Osteoblast (primary cell): ENCODE data around the gene VEZF1. TPM values are rescaled to one million over a fixed set of nuclear protein-coding genes. Genes with fewer than 3 reads are reported as not detected.

Experiments used
- DNase-seq: peaks from one replicate; pipeline ENCODE4 v3.0.0; 2011; ENCODE audit warnings: low spot score, mixed read lengths; ENCODE audit not compliant: insufficient read length; ENCODE audit errors: missing footprints
- H2AFZ ChIP-seq: 2 replicates; pipeline ENCODE4 v1.6.0; 2011; ENCODE audit warnings: mild to moderate bottlenecking, low read length
- H3K27ac ChIP-seq: 2 replicates; pipeline ENCODE4 v1.5.1; 2011; ENCODE audit warnings: mild to moderate bottlenecking, low read depth, low read length, moderate library complexity
- H3K27me3 ChIP-seq: 2 replicates; pipeline ENCODE4 v1.6.0; 2012; ENCODE audit warnings: mild to moderate bottlenecking, control low read depth, inconsistent platforms, low read length, moderate library complexity; ENCODE audit not compliant: insufficient read depth
- H3K36me3 ChIP-seq: 2 replicates; pipeline ENCODE4 v1.5.1; 2011; ENCODE audit warnings: mild to moderate bottlenecking, low read length, control low read depth, moderate library complexity; ENCODE audit not compliant: insufficient read depth
- H3K4me1 ChIP-seq: 2 replicates; pipeline ENCODE4 v1.5.1; 2011; ENCODE audit warnings: mild to moderate bottlenecking, low read length, control low read depth, moderate library complexity; ENCODE audit not compliant: insufficient read depth
- H3K4me2 ChIP-seq: 2 replicates; pipeline ENCODE4 v1.6.0; 2011; ENCODE audit warnings: mild to moderate bottlenecking, low read length; ENCODE audit not compliant: insufficient read depth
- H3K4me3 ChIP-seq: fragments of 200-600 bp; sonication (generic); 3 replicates; pipeline ENCODE4 v1.5.1; 2012; ENCODE audit warnings: mild to moderate bottlenecking, low read length, inconsistent platforms; ENCODE audit not compliant: insufficient read depth
- H3K79me2 ChIP-seq: 2 replicates; pipeline ENCODE4 v1.6.0; 2012; ENCODE audit warnings: mild to moderate bottlenecking, low read length, control low read depth, inconsistent platforms; ENCODE audit not compliant: insufficient read depth
- H3K9me3 ChIP-seq: 2 replicates; pipeline ENCODE4 v1.5.1; 2011; ENCODE audit warnings: low read depth, low read length, control low read depth
- H4K20me1 ChIP-seq: 2 replicates; pipeline ENCODE4 v1.6.0; 2012; ENCODE audit warnings: mild to moderate bottlenecking, low read length, control low read depth; ENCODE audit not compliant: insufficient read depth
- CTCF ChIP-seq: IDR thresholded peaks from 2 replicates; pipeline ENCODE4 v1.5.1; 2011; ENCODE audit warnings: mild to moderate bottlenecking, low read depth, low read length, moderate library complexity; ENCODE audit errors: extremely low read depth
- total RNA-seq: library from RNA; depleted of rRNA; stranded (reverse); fragments of >200 nt; gene quantifications from 2 replicates; pipeline ENCODE4 v1.2.3, GENCODE V29; 2012

VEZF1 gene
- total RNA-seq, 1 donor, result 58.6 TPM

- peaks cover 28% of the 10 kb centered on the region for H3K36me3 ChIP-seq
These were observed 15.9 kb downstream of the VEZF1 start for GRCh38 chr17:57972151-57972550.

GRCh38 chr17:57971572-57971971 is 16.5 kb downstream of the VEZF1 start:
- peaks cover 23% of the 10 kb centered on the region for H3K36me3 ChIP-seq
- H3K4me1 ChIP-seq, result peaks cover 6% of the 10 kb centered on the region
- H3K4me3 ChIP-seq, result no peak overlapping the region
- no peak for DNase-seq
- no peaks in the 10 kb centered on the region for H4K20me1 ChIP-seq
- no peak overlapping the region for H2AFZ ChIP-seq
- no peak for TF ChIP-seq CTCF
- no peak overlapping the region for H3K27ac ChIP-seq
- no peak overlapping the region for H3K4me2 ChIP-seq
- peaks cover 6% of the 10 kb centered on the region for H3K79me2 ChIP-seq
- H3K9me3 ChIP-seq, result no peaks in the 10 kb centered on the region
- no peaks in the 10 kb centered on the region for H3K27me3 ChIP-seq

More at GRCh38 chr17:57972151-57972550, 15.9 kb downstream of the VEZF1 start:
- no peaks in the 10 kb centered on the region for H4K20me1 ChIP-seq
- TF ChIP-seq CTCF, result no peak
- H3K4me1 ChIP-seq, result peaks cover 6% of the 10 kb centered on the region
- H3K27ac ChIP-seq, result no peak overlapping the region
- no peak overlapping the region for H2AFZ ChIP-seq
- no peak overlapping the region for H3K4me3 ChIP-seq
- H3K79me2 ChIP-seq, result peaks cover 6% of the 10 kb centered on the region
- no peaks in the 10 kb centered on the region for H3K27me3 ChIP-seq
- H3K9me3 ChIP-seq, result no peaks in the 10 kb centered on the region
- no peak for DNase-seq
- H3K4me2 ChIP-seq, result no peak overlapping the region

- Histone ChIP-seq H3K4me3 (no peak overlapping the region), H3K4me1 (peaks cover 6% of the 10 kb centered on the region), H3K27me3 (no peaks in the 10 kb centered on the region), H4K20me1 (no peaks in the 10 kb centered on the region), H3K79me2 (no peaks in the 10 kb centered on the region), H3K4me2 (no peak overlapping the region), H3K27ac (no peak overlapping the region), H3K9me3 (no peaks in the 10 kb centered on the region), H3K36me3 (peaks cover 19% of the 10 kb centered on the region), H2AFZ (no peak overlapping the region)
- DNase-seq, result no peak
- TF ChIP-seq CTCF, result no peak
These were observed 17.3 kb downstream of the VEZF1 start for GRCh38 chr17:57970710-57971109.

GRCh38 chr17:57968456-57968855 is 19.6 kb downstream of the VEZF1 start:
- H3K4me2 ChIP-seq, result no peak overlapping the region
- H2AFZ ChIP-seq, result no peak overlapping the region
- H3K27ac ChIP-seq, result no peak overlapping the region
- H3K9me3 ChIP-seq, result no peaks in the 10 kb centered on the region
- no peaks in the 10 kb centered on the region for H3K4me1 ChIP-seq
- no peaks in the 10 kb centered on the region for H3K27me3 ChIP-seq
- no peak for TF ChIP-seq CTCF
- peak; percentile 90 for DNase-seq
- no peaks in the 10 kb centered on the region for H3K79me2 ChIP-seq
- H3K36me3 ChIP-seq, result peaks cover 3% of the 10 kb centered on the region
- H4K20me1 ChIP-seq, result no peaks in the 10 kb centered on the region
- H3K4me3 ChIP-seq, result no peak overlapping the region
